Fibroblast of peridontal ligament (primary cell): ENCODE results near the gene GBP1.
"Not testable (repeated sequence)": the region's sequence is repeated elsewhere in the genome, so short reads cannot be mapped to it uniquely, and the experiment has no call there.

ENCODE experiments used
- DNase-seq: peaks from one replicate; pipeline ENCODE4 v3.0.0-alpha.2; 2010; ENCODE audit errors: extremely low read depth

Gene GBP1

GRCh38 chr1:89051300-89051954, 13.6 kb downstream of the GBP1 start:
- DNase-seq = no peak

GRCh38 chr1:89050649-89051033, 14.4 kb downstream of the GBP1 start:
- DNase-seq = no peak

- not testable (repeated sequence) for DNase-seq
Observed at GRCh38 chr1:89049901-89050648, 14.9 kb downstream of the GBP1 start.

GRCh38 chr1:89049187-89049586, 15.8 kb downstream of the GBP1 start:
- not testable (repeated sequence) for DNase-seq

GRCh38 chr1:89047734-89048133, 17.3 kb downstream of the GBP1 start:
- no peak for DNase-seq

- DNase-seq = not testable (repeated sequence)
Observed at GRCh38 chr1:89046318-89047183, 18.5 kb downstream of the GBP1 start.

GRCh38 chr1:89044970-89045721, 19.9 kb downstream of the GBP1 start:
- no peak for DNase-seq

GRCh38 chr1:89043940-89044339, 21.1 kb downstream of the GBP1 start:
- no peak for DNase-seq

GRCh38 chr1:89042491-89042890, 22.5 kb downstream of the GBP1 start:
- no peak for DNase-seq

GRCh38 chr1:89041721-89042120, 23.3 kb downstream of the GBP1 start:
- DNase-seq = no peak

- DNase-seq = peak; percentile 65
Observed at GRCh38 chr1:89041119-89041641, 23.8 kb downstream of the GBP1 start.

- DNase-seq = no peak
Observed at GRCh38 chr1:89040315-89040626, 24.7 kb downstream of the GBP1 start.

GRCh38 chr1:89037186-89037585, 27.8 kb downstream of the GBP1 start:
- no peak for DNase-seq

GRCh38 chr1:89035080-89035479, 29.9 kb downstream of the GBP1 start:
- DNase-seq = no peak

GRCh38 chr1:89034004-89034403, 31.0 kb downstream of the GBP1 start:
- not testable (repeated sequence) for DNase-seq

GRCh38 chr1:89029051-89029450, 36.0 kb downstream of the GBP1 start:
- DNase-seq = not testable (repeated sequence)

- DNase-seq = no peak
Observed at GRCh38 chr1:89025928-89026327, 39.1 kb downstream of the GBP1 start.

- DNase-seq = no peak
Observed at GRCh38 chr1:89023026-89023425, 42.0 kb downstream of the GBP1 start.

GRCh38 chr1:89022167-89022959, 42.6 kb downstream of the GBP1 start, which contains the start of gene GBP3:
TSS of gene GBP3 (minus strand) at chr1:89022866. CDS start at chr1:89020721, 2,145 bp downstream.
- peak; percentile 83 for DNase-seq

GRCh38 chr1:89018318-89018717, 46.7 kb downstream of the GBP1 start:
- DNase-seq = not testable (repeated sequence)

GRCh38 chr1:89008511-89008910, 56.5 kb downstream of the GBP1 start:
- DNase-seq = no peak
